GM20000 (cell line): ENCODE data around the gene GAA.
A peak's percentile ranks its signal among the peaks of the same experiment; 100 is the strongest.

Source experiments
- DNase-seq: peaks from one replicate; pipeline ENCODE4 v3.0.0; 2012; ENCODE audit warnings: low spot score
- TF ChIP-seq, protein P1 (sequence below): IDR thresholded peaks from 2 replicates; pipeline ENCODE4 v1.5.1; 2012; ENCODE audit warnings: mild to moderate bottlenecking, control low read depth; ENCODE audit errors: extremely low read depth, missing control alignments

The GAA gene

DNA sequence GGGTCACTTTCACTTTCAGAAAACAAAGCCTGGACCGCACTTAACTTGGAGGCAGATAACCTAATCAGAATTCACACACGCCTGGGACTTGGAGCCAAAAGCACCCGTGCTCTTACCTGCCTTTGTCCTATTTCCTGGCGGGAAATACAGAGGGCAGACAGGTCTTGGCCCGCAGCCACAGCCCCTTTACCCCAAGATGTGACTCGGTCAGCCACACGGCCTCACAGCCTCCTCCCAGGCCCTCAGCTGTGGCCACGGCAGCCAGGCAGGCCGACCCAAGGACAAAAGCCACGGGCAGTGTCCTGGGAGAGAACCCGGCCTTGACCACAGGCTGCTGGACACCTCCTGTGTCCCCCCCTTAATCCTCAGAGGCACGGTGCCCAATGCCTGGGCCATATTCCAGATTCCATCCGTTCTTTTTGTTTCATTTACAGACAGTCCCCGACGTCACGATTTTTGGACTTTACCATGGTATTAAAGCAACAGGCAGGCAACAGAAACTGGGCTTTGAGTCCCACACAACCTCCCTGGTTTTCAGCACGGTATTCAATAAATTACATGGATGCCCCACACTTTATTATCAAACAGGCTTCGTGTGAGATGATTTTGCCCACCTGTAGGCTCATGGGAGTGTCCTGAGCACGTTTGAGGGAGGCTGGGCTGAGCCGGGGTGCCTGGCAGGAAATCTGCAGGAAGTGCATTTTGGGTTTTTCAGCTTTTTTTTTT lies 30.1 kb upstream of the GAA start:
- TF ChIP-seq, protein P1, sequence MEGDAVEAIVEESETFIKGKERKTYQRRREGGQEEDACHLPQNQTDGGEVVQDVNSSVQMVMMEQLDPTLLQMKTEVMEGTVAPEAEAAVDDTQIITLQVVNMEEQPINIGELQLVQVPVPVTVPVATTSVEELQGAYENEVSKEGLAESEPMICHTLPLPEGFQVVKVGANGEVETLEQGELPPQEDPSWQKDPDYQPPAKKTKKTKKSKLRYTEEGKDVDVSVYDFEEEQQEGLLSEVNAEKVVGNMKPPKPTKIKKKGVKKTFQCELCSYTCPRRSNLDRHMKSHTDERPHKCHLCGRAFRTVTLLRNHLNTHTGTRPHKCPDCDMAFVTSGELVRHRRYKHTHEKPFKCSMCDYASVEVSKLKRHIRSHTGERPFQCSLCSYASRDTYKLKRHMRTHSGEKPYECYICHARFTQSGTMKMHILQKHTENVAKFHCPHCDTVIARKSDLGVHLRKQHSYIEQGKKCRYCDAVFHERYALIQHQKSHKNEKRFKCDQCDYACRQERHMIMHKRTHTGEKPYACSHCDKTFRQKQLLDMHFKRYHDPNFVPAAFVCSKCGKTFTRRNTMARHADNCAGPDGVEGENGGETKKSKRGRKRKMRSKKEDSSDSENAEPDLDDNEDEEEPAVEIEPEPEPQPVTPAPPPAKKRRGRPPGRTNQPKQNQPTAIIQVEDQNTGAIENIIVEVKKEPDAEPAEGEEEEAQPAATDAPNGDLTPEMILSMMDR = no peak
- no peak for DNase-seq

DNA sequence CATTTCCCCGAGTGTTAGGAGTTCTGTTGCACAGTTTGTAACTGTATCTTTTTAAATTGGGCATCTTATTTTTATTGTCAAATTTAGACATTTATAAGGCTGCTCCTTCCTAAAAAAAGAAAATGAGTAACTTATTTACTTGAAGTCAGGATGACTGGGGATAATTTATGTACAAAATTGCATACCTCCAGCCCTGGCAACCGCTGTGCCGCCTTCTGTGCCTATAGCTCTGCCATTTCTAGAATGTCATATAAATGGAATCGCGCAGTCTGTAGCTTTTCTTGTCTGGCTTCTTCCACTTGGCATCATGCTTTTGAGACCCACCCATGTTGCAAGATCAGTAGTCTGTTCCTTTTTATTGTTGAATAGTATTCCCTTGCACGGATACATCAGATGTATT lies 29.0 kb upstream of the GAA start:
- TF ChIP-seq, protein P1 = no peak
- DNase-seq = no peak

DNA sequence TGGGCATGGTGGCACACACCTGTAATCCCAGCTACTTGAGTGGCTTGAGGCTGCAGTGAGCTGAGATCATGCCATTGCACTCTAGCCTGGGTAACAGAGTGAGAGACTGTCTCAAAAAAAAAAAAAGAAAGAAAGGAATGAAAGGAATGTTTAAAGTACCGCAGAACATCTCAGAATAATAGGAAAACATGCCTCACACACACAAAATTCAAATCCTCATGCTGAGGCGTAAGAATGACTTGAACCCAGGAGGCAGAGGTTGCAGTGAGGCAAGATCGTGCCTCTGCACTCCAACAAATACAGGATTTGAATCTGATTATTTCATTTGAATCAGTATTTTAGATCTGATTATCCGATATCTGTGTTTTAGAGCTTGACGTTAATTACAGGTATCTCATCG lies 21.3 kb upstream of the GAA start:
- TF ChIP-seq, protein P1 = no peak
- DNase-seq = no peak

DNA sequence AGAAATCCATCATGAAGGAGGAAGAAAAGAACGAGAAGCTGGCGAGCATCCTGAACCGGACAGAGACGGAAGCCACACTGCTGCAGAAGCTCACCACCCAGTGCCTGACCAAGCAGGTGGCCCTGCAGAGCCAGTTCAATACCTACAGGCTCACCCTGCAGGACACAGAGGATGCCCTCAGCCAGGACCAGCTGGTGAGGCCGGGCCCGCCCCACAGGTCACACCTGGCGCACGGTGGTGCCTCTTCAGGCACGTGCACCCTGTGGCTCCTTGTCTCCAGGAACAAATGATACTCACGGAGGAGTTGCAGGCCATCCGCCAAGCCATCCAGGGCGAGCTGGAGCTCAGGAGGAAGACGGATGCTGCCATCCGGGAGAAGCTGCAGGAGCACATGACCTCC lies 19.8 kb upstream of the GAA start:
- DNase-seq = no peak
- TF ChIP-seq, protein P1 = no peak

DNA sequence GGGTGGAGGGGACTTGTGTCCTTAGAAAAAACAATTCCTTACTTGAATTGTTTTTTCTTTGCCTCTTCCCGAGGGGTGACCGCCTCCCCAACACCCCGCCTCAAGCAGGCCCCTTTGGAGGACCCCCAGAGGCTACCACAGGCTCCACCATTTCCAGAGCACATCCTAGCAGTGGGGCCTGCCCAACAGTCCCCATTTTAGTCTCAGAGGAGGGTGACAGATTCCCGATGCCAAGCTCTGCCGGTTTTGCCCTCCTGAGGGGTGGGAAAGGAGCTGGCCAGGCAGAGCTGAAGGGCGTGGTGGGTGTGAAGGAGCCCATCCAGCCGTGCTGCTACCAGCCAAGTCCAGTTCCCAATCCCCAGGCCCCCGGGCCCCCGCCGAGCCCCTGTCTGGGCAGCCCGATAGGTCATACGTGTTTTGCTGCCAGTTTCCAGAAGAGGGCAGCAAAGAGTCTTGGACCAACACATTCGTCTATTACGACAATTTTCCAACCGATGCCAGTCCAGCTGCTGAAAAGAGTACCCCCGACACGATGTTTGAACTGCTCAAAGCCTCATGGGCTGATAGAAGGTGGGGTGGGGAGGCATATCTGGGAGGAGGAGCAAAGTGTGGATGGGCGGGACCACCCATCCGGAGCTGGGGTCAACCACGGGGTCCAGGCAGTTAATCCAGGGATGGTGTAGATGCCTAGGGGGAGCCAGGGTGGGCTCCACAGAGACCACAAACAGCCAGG lies 18.8 kb upstream of the GAA start:
- TF ChIP-seq, protein P1 = peak; percentile 41
- peak; percentile 83 for DNase-seq

DNA sequence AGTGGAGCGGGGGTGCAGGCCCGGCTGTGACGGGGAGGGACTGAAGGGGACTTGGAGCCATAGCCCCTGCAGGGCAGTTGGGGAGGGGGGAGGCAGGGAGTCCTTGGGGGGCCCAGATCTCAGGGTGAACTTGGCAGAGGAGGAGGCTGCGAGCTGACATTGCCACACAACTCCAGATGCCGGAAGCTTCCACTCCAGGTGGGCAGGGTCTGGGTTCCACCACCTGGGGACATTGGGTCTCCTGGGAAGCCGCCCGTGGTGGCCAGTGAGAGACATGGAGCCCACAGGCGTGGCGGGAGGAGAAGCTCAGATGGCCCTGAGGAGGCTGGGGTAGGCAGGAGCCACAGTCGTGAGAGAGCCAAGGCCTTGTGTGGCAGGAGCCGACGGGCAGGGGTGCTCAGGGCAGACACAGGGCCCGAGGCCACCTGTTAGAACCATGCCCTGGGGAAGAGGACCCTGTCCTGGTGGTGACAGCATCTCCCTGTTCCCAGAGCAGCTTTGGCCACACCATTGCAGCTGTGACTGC lies 18.2 kb upstream of the GAA start:
- DNase-seq = no peak
- TF ChIP-seq, protein P1 = no peak

DNA sequence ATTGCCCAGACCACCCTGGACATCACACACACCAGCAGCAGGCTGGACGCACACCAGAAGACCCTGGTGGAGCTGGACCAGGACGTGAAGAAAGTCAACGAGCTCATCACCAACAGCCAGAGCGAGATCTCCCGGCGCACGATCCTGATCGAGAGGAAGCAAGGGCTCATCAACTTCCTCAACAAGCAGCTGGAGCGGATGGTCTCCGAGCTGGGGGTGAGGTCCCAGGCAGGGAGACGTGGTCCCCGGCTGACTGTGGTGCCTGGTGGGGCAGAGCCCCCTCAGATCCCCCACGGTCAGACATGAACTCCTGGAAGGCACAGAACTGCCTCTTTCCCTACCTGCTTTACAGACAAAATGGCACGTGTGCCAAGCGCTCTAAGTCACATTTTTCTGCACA lies 16.6 kb upstream of the GAA start:
- no peak for DNase-seq
- TF ChIP-seq, protein P1 = no peak
